Motor neuron (in vitro differentiated cells): ENCODE measurements around the gene FBXL12. TPM values are rescaled to one million over a fixed set of nuclear protein-coding genes. Genes with fewer than 3 reads are reported as not detected.
"Not testable (repeated sequence)": the region's sequence is repeated elsewhere in the genome, so short reads cannot be mapped to it uniquely, and the experiment has no call there.

Experiments
- ATAC-seq, 8 experiments: fragments of 200-7000 bp; cut with Tn5 transposase; replicated peaks in 6 of 8; 2 replicates each; pipeline ENCODE4 v1.8.0; 2021; ENCODE audit warnings: mild to moderate bottlenecking in 8 of 8, moderate library complexity in 8 of 8
- H3K27ac ChIP-seq, 2 donors: fragments of 250-450 bp; sonication (Bioruptor Pico); 2 replicates each; pipeline ENCODE4 v1.9.0; 2021; ENCODE audit warnings: antibody characterized with exemption in 2 of 2, mild to moderate bottlenecking in 2 of 2, moderate library complexity in 1 of 2
- H3K4me1 ChIP-seq, 2 donors: fragments of 250-450 bp; sonication (Bioruptor Pico); replicated peaks in 1 of 2; 2 replicates each; pipeline ENCODE4 v1.6.1; 2021; ENCODE audit warnings: antibody characterized with exemption in 2 of 2, mild to moderate bottlenecking in 2 of 2, moderate library complexity in 1 of 2
- H3K4me3 ChIP-seq, 5 donors: fragments of 250-450 bp; sonication (Bioruptor Pico); 2 replicates each; pipeline ENCODE4 v1.9.0; 2021; ENCODE audit warnings: antibody characterized with exemption in 5 of 5, mild to moderate bottlenecking in 5 of 5, moderate library complexity in 4 of 5
- WGBS, 10 experiments: fragments of 450-650 bp; shearing (Covaris generic); methylation state at CpG; one replicate each; pipeline ENCODE4 v1.0.0; 2022; 5-methylcytosine and 5-hydroxymethylcytosine counted together
- in situ Hi-C, 9 experiments: fragments of 400-800 bp; cut with MboI; loops; one replicate each; pipeline ENCODE4 v1.15.0; 2021; ENCODE audit warnings: low sequenced_read_pairs in 9 of 9, low pct_unique_long_range_greater_than_20kb in 2 of 9; ENCODE audit not compliant: unreplicated experiment in 9 of 9
- total RNA-seq, 8 experiments: library from RNA; unstranded; fragments of 300-600 nt; gene quantifications; 2 replicates each; pipeline versions ENCODE4 v1.2.3 to v1.2.4, GENCODE V29; 2022

FBXL12 gene
- total RNA-seq, 8 experiments from 2014 or later = 20.3 to 32.9 (median 26.1) TPM

GRCh38 chr19:9850235-9850959 lies 31.5 kb upstream of the FBXL12 start:
- H3K4me3 ChIP-seq = peak overlapping the region in 1 of 5 donors; percentile 9
- H3K27ac ChIP-seq = peak overlapping the region; percentile 77 to 82
- ATAC-seq = peak in 5 of 8 experiments; percentile 63 to 68 (median 65)
- in situ Hi-C loops = no loop called here
- H3K4me1 ChIP-seq = peaks cover 51 to 74% of the 10 kb centered on the region in 2 donors
- WGBS, 10 experiments = 0 to 31% (median 23%) methylated on average over 1 to 8 of the region's 19 CpGs; no CpG with 5 or more reads in 5 of the 10 experiments

DNA sequence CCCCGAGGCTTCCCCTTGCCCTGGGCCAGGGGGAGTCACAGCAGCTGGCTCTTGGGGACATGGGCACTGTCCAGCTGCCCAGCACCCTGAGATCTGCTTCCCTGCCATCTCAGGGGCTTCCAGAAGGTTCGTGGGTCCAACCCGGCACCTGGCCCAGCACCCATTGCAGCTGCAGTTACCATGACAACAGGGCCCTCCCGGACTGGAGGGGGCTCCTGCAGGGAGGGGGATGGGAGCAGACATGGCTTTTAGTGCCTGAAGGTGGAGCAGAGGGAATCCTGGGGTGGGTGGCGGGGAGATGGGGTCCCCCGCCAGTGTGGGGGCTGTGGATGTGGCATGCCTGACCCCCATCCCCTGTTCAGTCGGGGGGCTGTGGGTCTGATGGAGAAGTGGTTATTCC lies 30.9 kb upstream of the FBXL12 start:
- WGBS, 10 experiments = no CpG with 5 or more reads among the region's 7 CpGs
- H3K4me1 ChIP-seq = peaks cover 51 to 74% of the 10 kb centered on the region in 2 donors
- H3K27ac ChIP-seq = peak overlapping the region; percentile 77 to 82
- in situ Hi-C loops = no loop called here
- no peak overlapping the region for H3K4me3 ChIP-seq
- ATAC-seq = peak in 5 of 8 experiments; percentile 0 to 11 (median 8)

GRCh38 chr19:9848762-9849161 lies 29.9 kb upstream of the FBXL12 start:
- ATAC-seq = peak in 5 of 8 experiments; percentile 42 to 72 (median 46)
- no peak overlapping the region for H3K4me3 ChIP-seq
- in situ Hi-C loops = no loop called here
- H3K27ac ChIP-seq = peak overlapping the region; percentile 77 to 82
- 0 to 93% (median 90%) methylated on average over 1 to 8 of the region's 23 CpGs; no CpG with 5 or more reads in 7 of the 10 experiments for WGBS, 10 experiments
- peaks cover 51 to 71% of the 10 kb centered on the region in 2 donors for H3K4me1 ChIP-seq

- no peak overlapping the region for H3K4me3 ChIP-seq
- 35 to 40% methylated on average over 2 to 3 of the region's 4 CpGs; no CpG with 5 or more reads in 8 of the 10 experiments for WGBS, 10 experiments
- in situ Hi-C loops = no loop called here
- peaks cover 49 to 65% of the 10 kb centered on the region in 2 donors for H3K4me1 ChIP-seq
- ATAC-seq = peak in 6 of 8 experiments; percentile 14 to 34 (median 24)
- peak overlapping the region; percentile 77 to 82 for H3K27ac ChIP-seq
These were observed 29.2 kb upstream of the FBXL12 start for GRCh38 chr19:9848060-9848459.

DNA sequence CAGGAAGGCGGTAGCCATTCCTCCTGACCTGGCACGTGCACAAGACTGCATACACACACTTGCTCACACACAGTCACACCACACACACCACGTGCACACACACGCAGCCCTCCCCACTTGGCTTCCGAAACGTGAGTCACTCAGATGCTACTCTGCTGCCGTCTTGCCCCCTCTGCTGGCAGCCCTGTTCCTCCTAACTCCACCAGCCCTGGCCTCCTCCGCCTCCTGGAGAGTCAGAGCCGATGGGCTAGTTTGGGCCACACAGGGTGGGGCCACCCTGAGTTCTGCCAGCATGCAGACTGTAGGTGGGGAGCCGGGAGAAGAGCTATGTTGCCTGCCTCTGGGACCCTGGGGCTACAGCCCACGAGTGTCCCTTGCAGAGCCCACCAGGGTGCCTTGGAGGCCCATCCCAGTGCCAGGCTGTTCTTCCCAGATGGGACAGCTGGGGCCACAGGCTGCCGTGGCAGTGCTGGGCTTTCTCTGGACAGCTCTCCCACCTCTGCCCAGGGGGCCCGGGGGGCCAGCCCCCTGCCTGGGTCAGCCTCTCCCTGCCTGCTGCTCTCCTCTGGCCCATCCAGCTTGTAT lies 28.3 kb upstream of the FBXL12 start:
- in situ Hi-C loops = no loop called here
- Histone ChIP-seq H3K4me1 (peaks cover 49 to 58% of the 10 kb centered on the region in 2 donors), H3K27ac (peak overlapping the region; percentile 32 to 77), H3K4me3 (no peak overlapping the region)
- peak; percentile 34 to 99 (median 58) for ATAC-seq
- 0 to 64% (median 22%) methylated on average over 1 to 4 of the region's 13 CpGs; no CpG with 5 or more reads in 6 of the 10 experiments for WGBS, 10 experiments

DNA sequence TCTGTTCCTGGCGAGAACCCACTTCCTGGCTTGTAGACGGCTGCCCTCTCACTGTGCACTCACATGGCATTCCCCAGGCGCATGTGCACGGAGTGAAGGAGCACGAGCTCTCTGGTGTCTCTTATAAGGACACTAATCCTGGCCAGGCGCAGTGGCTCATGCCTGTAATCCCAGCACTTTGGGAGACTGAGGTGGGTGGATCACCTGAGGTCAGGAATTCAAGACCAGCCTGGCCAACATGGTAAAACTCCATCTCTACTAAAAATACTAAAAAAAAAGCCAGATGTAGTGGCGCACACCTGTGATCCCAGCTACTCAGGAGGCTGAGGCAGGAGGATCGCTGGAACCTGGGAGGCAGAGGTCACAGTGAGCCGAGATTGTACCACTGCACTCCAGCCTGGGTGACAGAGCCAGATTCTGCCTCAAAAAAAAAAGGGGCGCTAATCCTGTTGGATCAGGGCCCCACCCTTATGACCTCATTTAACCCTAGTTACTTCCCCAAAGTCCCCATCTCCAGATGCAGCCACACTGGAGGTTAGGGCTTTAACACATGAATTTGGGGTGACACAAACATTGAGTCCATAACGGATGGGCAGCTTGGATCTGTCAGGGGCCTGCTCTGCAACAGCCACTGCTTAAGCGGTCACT lies 24.9 kb upstream of the FBXL12 start:
- H3K27ac ChIP-seq, H3K4me3 ChIP-seq, ATAC-seq, in situ Hi-C loops: not testable (repeated sequence)
- H3K4me1 ChIP-seq = peaks cover 15 to 23% of the 10 kb centered on the region in 2 donors
- 65 to 100% (median 92%) methylated on average over 1 to 6 of the region's 12 CpGs; no CpG with 5 or more reads in 2 of the 10 experiments for WGBS, 10 experiments

DNA sequence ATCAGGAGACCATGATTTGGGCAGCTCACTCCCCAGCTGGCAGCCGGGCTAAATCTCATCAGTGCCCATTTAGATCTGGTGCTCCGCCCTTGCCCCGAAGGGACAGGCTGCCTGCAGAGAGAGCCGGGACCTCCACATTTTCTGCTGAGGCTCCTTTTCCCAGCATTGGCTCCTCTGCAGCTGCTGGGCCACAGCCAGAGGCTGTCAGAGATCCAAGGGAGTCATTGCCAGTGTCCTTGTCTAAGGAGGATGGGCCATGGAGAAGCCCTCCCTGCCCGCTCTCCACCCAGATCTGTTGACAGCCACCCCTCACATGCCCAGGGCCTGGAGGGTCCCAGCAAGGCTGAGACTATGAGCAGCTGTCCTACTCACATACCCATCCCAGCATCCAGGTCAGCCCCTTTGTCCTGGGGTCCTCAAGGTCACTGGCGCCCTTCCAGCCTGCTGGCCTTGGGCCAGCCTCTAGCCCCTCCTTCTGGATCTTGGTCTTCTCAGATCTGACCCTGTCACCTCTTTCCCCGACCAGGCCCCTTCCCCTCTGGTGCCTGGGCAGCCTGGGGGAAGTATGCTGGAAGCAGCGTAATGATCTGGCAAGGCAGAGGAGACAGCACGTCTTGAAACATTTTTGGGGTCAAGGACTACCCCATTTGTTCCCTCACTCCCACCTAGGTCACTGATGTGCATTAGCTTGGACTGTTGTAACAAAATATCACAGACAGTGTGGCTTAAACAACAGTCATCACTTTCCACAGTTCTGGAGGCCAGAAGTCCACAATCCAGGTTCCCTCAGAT lies 24.2 kb upstream of the FBXL12 start:
- in situ Hi-C loops = no loop called here
- Histone ChIP-seq H3K27ac (no peak overlapping the region), H3K4me1 (peaks cover 8 to 16% of the 10 kb centered on the region in 2 donors), H3K4me3 (no peak overlapping the region)
- 67 to 100% (median 100%) methylated on average over 1 to 4 of the region's 9 CpGs; no CpG with 5 or more reads in 2 of the 10 experiments for WGBS, 10 experiments
- ATAC-seq = no peak

DNA sequence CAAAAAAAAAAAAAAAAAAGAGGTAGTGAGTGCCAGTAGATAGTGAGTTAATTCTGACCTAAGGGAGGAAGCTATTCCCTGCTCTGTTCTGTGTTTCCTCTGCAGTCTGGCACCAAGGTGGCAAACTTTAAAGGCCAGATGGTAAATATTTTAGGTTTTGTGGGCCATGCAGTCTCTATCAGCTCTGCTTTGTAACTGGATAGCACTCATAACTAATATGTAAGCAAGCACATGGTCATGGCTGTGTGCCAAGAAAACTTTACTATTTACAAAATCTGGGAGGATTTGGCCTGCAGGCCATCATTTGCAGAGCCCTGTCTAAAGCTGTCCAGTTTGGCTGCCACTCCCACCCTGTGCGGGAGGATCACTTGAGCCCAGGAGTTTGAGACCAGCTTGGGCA lies 20.5 kb upstream of the FBXL12 start:
- in situ Hi-C loops = no loop called here
- ATAC-seq = peak in 2 of 8 experiments; percentile 4 to 5
- Histone ChIP-seq H3K4me3 (no peak overlapping the region), H3K27ac (no peak overlapping the region), H3K4me1 (peaks cover 6% of the 10 kb centered on the region in 2 donors)
- 33 to 100% (median 100%) methylated on average over 1 of the region's 1 CpG; no CpG with 5 or more reads in 6 of the 10 experiments for whole genome bisulfite sequencing, 10 experiments

GRCh38 chr19:9838324-9838723 lies 19.4 kb upstream of the FBXL12 start:
- in situ Hi-C loops = no loop called here
- peaks cover 6 to 11% of the 10 kb centered on the region in 2 donors for H3K4me1 ChIP-seq
- WGBS, 10 experiments = 90 to 100% (median 96%) methylated on average over 4 to 9 of the region's 15 CpGs; no CpG with 5 or more reads in 6 of the 10 experiments
- H3K4me3 ChIP-seq = no peak overlapping the region
- ATAC-seq = no peak
- H3K27ac ChIP-seq = no peak overlapping the region

- ATAC-seq = peak in 1 of 8 experiments; percentile 2
- in situ Hi-C loops = no loop called here
- H3K4me3 ChIP-seq = peak overlapping the region; percentile 63 to 93 (median 78)
- no peak overlapping the region for H3K27ac ChIP-seq
- H3K4me1 ChIP-seq = peaks cover 6 to 11% of the 10 kb centered on the region in 2 donors
- WGBS, 10 experiments = 0 to 17% (median 7%) methylated on average over 1 to 5 of the region's 5 CpGs; no CpG with 5 or more reads in 5 of the 10 experiments
These were observed 17.1 kb upstream of the FBXL12 start for GRCh38 chr19:9836021-9836420.

- in situ Hi-C loops = no loop called here
- Histone ChIP-seq H3K27ac (peak overlapping the region; percentile 63 to 83), H3K4me3 (peak overlapping the region; percentile 63 to 93 (median 78)), H3K4me1 (peaks cover 6 to 11% of the 10 kb centered on the region in 2 donors)
- 0% methylated on average over 1 to 5 of the region's 28 CpGs; no CpG with 5 or more reads in 7 of the 10 experiments for WGBS, 10 experiments
- peak in 5 of 8 experiments; percentile 11 to 20 (median 13) for ATAC-seq
These were observed 16.6 kb upstream of the FBXL12 start for GRCh38 chr19:9835507-9835949.
